Mesendoderm (in vitro differentiated cells): Measurements from ENCODE around the gene RNF115. TPM values are rescaled to one million over a fixed set of nuclear protein-coding genes. Genes with fewer than 3 reads are reported as not detected.
A peak's percentile ranks its signal among the peaks of the same experiment; 100 is the strongest.

Experiments
- DNase-seq: peaks from one replicate; pipeline ENCODE4 v3.0.0; 2013
- H2AK5ac ChIP-seq: 2 replicates; pipeline ENCODE4 v1.6.1; 2013; ENCODE audit warnings: low read length, inconsistent platforms
- H2BK120ac ChIP-seq: 2 replicates; pipeline ENCODE4 v1.6.1; 2013; ENCODE audit warnings: low read depth, mild to moderate bottlenecking, low read length, moderate library complexity, mixed read lengths
- H2BK15ac ChIP-seq: replicated peaks from 2 replicates; pipeline ENCODE4 v1.6.1; 2013; ENCODE audit warnings: low read depth, mild to moderate bottlenecking, moderate library complexity
- H2BK5ac ChIP-seq: 2 replicates; pipeline ENCODE4 v1.6.1; 2013; ENCODE audit warnings: low read length, inconsistent platforms
- H3K18ac ChIP-seq: 2 replicates; pipeline ENCODE4 v1.6.1; 2013; ENCODE audit warnings: mild to moderate bottlenecking, low read length, mixed read lengths
- H3K23ac ChIP-seq: one replicate; pipeline ENCODE4 v1.6.1; 2013; ENCODE audit warnings: low read length
- H3K27ac ChIP-seq: 2 replicates; pipeline ENCODE4 v1.5.1; 2013; ENCODE audit warnings: low read depth, mild to moderate bottlenecking, inconsistent platforms, low read length, moderate library complexity
- H3K27me3 ChIP-seq: 2 replicates; pipeline ENCODE4 v1.6.1; 2013; ENCODE audit warnings: low read length, control low read depth, mild to moderate bottlenecking, inconsistent platforms; ENCODE audit not compliant: insufficient read depth, poor library complexity
- H3K36me3 ChIP-seq: 2 replicates; pipeline ENCODE4 v1.6.1; 2013; ENCODE audit warnings: low read length, inconsistent platforms; ENCODE audit not compliant: control insufficient read depth, insufficient read depth
- H3K4ac ChIP-seq: one replicate; pipeline ENCODE4 v1.6.1; 2013; ENCODE audit warnings: low read depth, mild to moderate bottlenecking, low read length, moderate library complexity
- H3K4me1 ChIP-seq: 2 replicates; pipeline ENCODE4 v1.6.1; 2013; ENCODE audit warnings: low read depth, low read length, inconsistent platforms; ENCODE audit not compliant: control insufficient read depth
- H3K4me2 ChIP-seq: 2 replicates; pipeline ENCODE4 v1.6.1; 2013; ENCODE audit warnings: low read length
- H3K4me3 ChIP-seq: 2 replicates; pipeline ENCODE4 v1.5.1; 2013; ENCODE audit warnings: mild to moderate bottlenecking, low read length
- H3K56ac ChIP-seq: one replicate; pipeline ENCODE4 v1.6.1; 2013; ENCODE audit warnings: low read length
- H3K79me1 ChIP-seq: 2 replicates; pipeline ENCODE4 v1.6.1; 2013; ENCODE audit warnings: low read length, inconsistent platforms
- H3K79me2 ChIP-seq: 2 replicates; pipeline ENCODE4 v1.6.1; 2013; ENCODE audit warnings: mild to moderate bottlenecking, low read length; ENCODE audit not compliant: control insufficient read depth, insufficient read depth
- H3K9ac ChIP-seq: 2 replicates; pipeline ENCODE4 v1.6.1; 2013; ENCODE audit warnings: low read length, inconsistent platforms
- H4K5ac ChIP-seq: one replicate; pipeline ENCODE4 v1.6.1; 2013; ENCODE audit warnings: low read length
- H4K8ac ChIP-seq: one replicate; pipeline ENCODE4 v1.6.1; 2013; ENCODE audit warnings: low read depth, mild to moderate bottlenecking, control low read depth, low read length, moderate library complexity
- WGBS: extraction: QIAGEN DNeasy Blood & Tissue Kit; methylation state at CpG from one replicate; pipeline ENCODE4 v1.1.7; 2013; ENCODE audit warnings: low lambda C conversion rate, missing lambda C conversion rate; ENCODE audit not compliant: insufficient coverage; ENCODE audit errors: extremely low coverage; 5-methylcytosine and 5-hydroxymethylcytosine counted together
- small RNA-seq: library from polyadenylated mRNA; stranded (forward); fragments of <200 nt; extraction: miRNeasy Mini kit (QIAGEN cat#:217004); gene quantifications from one replicate; pipeline ENCODE3, GENCODE V24; 2013; ENCODE audit not compliant: insufficient read depth

The RNF115 gene

DNA sequence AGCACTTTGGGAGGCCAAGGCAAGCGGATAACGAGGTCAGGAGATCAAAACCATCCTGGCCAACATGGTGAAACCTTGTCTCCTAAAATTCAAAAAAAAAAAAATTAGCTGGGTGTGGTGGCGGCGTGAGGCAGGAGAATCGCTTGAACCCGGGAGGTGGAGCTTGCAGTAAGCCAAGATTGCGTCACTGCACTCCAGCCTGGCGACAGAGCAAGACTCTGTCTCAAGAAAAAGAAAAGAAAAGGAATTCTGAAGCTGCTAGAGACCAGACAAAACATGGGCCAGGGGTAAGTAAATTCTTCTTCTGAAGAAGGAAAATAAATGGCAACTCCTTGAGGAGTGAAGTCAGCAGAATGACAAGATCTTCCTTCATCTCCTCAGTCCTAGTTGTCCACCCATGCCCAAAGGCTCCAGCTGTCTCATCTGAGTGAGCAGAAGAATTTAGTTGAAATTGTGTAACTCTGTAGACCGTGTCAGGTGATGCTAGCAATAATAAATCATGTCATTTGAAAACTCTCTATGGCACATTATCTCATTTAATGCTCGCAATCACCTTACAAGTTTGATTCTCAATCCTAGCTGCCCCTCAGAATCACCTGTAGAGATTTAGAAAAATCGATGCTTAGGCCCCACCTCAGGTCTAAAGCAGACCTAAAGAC lies 131.0 kb downstream of the RNF115 start:
- no peak overlapping the region for H3K9ac ChIP-seq
- H2BK120ac ChIP-seq, result no peak overlapping the region
- H3K4me2 ChIP-seq, result no peak overlapping the region
- no peak overlapping the region for H2AK5ac ChIP-seq
- no peaks in the 10 kb centered on the region for H3K79me2 ChIP-seq
- H3K79me1 ChIP-seq, result no peaks in the 10 kb centered on the region
- H2BK5ac ChIP-seq, result no peak overlapping the region
- DNase-seq, result no peak
- H3K27ac ChIP-seq, result no peak overlapping the region
- no peak overlapping the region for H3K56ac ChIP-seq
- H3K27me3 ChIP-seq, result no peaks in the 10 kb centered on the region
- H4K8ac ChIP-seq, result no peak overlapping the region
- no peak overlapping the region for H2BK15ac ChIP-seq
- H3K4me3 ChIP-seq, result no peak overlapping the region
- H3K23ac ChIP-seq, result no peak overlapping the region
- H4K5ac ChIP-seq, result no peak overlapping the region
- no peak overlapping the region for H3K18ac ChIP-seq
- H3K4ac ChIP-seq, result no peak overlapping the region
- no peaks in the 10 kb centered on the region for H3K36me3 ChIP-seq
- no CpG with 5 or more reads among the region's 11 CpGs for WGBS
- peaks cover 2% of the 10 kb centered on the region for H3K4me1 ChIP-seq

- no peak overlapping the region for H2BK15ac ChIP-seq
- H3K4me2 ChIP-seq, result no peak overlapping the region
- H4K8ac ChIP-seq, result no peak overlapping the region
- H2BK5ac ChIP-seq, result no peak overlapping the region
- no peak overlapping the region for H3K56ac ChIP-seq
- no peak overlapping the region for H3K9ac ChIP-seq
- no peaks in the 10 kb centered on the region for H3K36me3 ChIP-seq
- no peak overlapping the region for H3K23ac ChIP-seq
- H3K4me3 ChIP-seq, result no peak overlapping the region
- H3K4ac ChIP-seq, result no peak overlapping the region
- no peaks in the 10 kb centered on the region for H3K79me1 ChIP-seq
- WGBS, result no CpG with 5 or more reads among the region's 5 CpGs
- no peak overlapping the region for H3K27ac ChIP-seq
- peaks cover 2% of the 10 kb centered on the region for H3K4me1 ChIP-seq
- DNase-seq, result peak; percentile 54
- H3K79me2 ChIP-seq, result no peaks in the 10 kb centered on the region
- H2AK5ac ChIP-seq, result no peak overlapping the region
- no peak overlapping the region for H3K18ac ChIP-seq
- H3K27me3 ChIP-seq, result no peaks in the 10 kb centered on the region
- no peak overlapping the region for H2BK120ac ChIP-seq
- no peak overlapping the region for H4K5ac ChIP-seq
Measured at GRCh38 chr1:145690587-145691558, 133.0 kb downstream of the RNF115 start.

DNA sequence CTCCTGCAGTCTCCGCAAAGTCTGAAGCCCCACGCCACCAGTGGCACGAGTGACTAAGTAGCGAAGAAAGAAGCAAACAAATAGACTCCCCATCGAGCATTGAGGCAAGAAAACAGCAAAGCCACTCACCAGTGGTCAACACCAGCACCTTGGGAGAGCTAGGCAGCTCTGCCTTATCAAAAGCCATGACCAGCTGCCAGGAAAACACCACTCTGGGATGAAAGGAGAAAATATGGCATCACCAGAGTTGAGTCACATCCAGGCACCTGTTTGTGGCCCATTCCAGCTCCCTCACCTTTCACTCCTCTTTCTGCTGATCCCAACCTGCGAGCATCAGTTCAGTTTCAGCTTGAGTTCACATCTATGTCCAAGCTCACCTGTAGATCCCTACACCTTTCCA lies 134.0 kb downstream of the RNF115 start:
- Histone ChIP-seq H3K23ac (no peak overlapping the region), H3K18ac (no peak overlapping the region), H4K5ac (no peak overlapping the region), H2BK120ac (no peak overlapping the region), H3K56ac (no peak overlapping the region), H3K9ac (no peak overlapping the region), H3K36me3 (no peaks in the 10 kb centered on the region), H2BK15ac (no peak overlapping the region), H2AK5ac (no peak overlapping the region), H3K79me2 (no peaks in the 10 kb centered on the region), H3K4me2 (no peak overlapping the region), H3K4me3 (no peak overlapping the region), H3K4me1 (peaks cover 2% of the 10 kb centered on the region), H4K8ac (no peak overlapping the region), H3K27me3 (no peaks in the 10 kb centered on the region), H3K79me1 (no peaks in the 10 kb centered on the region), H3K27ac (no peak overlapping the region), H2BK5ac (no peak overlapping the region), H3K4ac (no peak overlapping the region)
- no peak for DNase-seq
- no CpG with 5 or more reads among the region's 6 CpGs for WGBS

DNA sequence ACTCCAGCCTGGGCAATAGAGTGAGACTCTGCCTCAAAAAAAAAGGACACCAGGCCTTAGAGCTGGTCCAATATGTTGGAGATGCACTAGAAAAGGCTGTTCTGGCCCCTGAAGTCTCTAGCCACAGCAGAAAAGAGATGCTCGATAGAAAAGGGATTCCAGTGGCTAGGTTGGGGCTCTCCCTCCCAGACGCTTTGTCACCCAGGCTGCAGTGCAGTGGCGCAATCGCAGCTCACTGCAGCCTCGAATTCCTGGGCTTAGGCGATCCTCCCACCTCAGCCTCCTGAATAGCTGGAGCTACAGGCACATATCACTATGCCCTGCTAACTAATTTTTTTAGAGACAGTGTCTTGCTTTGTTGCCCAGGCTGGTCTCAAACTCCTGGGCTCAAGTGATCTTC lies 135.0 kb downstream of the RNF115 start:
- Histone ChIP-seq H2BK15ac (no peak overlapping the region), H3K4me2 (no peak overlapping the region), H3K4me3 (no peak overlapping the region), H3K4me1 (peaks cover 2% of the 10 kb centered on the region), H3K4ac (no peak overlapping the region), H3K79me1 (no peaks in the 10 kb centered on the region), H3K18ac (no peak overlapping the region), H3K27me3 (no peaks in the 10 kb centered on the region), H2AK5ac (no peak overlapping the region), H3K36me3 (no peaks in the 10 kb centered on the region), H3K56ac (no peak overlapping the region), H3K23ac (no peak overlapping the region), H3K9ac (no peak overlapping the region), H4K8ac (no peak overlapping the region), H4K5ac (no peak overlapping the region), H2BK120ac (no peak overlapping the region), H3K27ac (no peak overlapping the region), H3K79me2 (no peaks in the 10 kb centered on the region), H2BK5ac (no peak overlapping the region)
- WGBS, result no CpG with 5 or more reads among the region's 6 CpGs
- no peak for DNase-seq

Small RNA genes lying within 50 kb of the gene (small RNA-seq; reads per million reads assigned to genes)
- not detected for gene MIR6736
